ENCODE measurements around the gene TNFRSF1B. TPM values are rescaled to one million over a fixed set of nuclear protein-coding genes. Genes with fewer than 3 reads are reported as not detected.
A peak's percentile ranks its signal among the peaks of the same experiment; 100 is the strongest.

Gene TNFRSF1B
- total RNA-seq, 6 experiments from 2014 or later: 0.14 to 0.66 (median 0.33) TPM

GRCh38 chr1:12161662-12162458, 4.9 kb upstream of the TNFRSF1B start:
- no peak for TF ChIP-seq CTCF (IDR thresholded peaks at IDR 0.05)
- no peaks in the 10 kb centered on the region for H3K36me3 Mint-ChIP-seq (ENCODE audit: low read depth)
- peak overlapping the region; percentile 81 for H3K27ac Mint-ChIP-seq
- peak; percentile 82 for DNase-seq
- peaks cover 25% of the 10 kb centered on the region for H3K4me1 Mint-ChIP-seq (ENCODE audit: low read depth)
- no peak overlapping the region for H3K4me3 Mint-ChIP-seq
- no peaks in the 10 kb centered on the region for H3K9me3 Mint-ChIP-seq
- peaks cover 16% of the 10 kb centered on the region for H3K27me3 Mint-ChIP-seq (ENCODE audit: insufficient read depth)

GRCh38 chr1:12162459-12163137, 4.2 kb upstream of the TNFRSF1B start:
- Mint-ChIP-seq H3K27ac (no peak overlapping the region), H3K27me3 (ENCODE audit: insufficient read depth) (peaks cover 18% of the 10 kb centered on the region), H3K4me3 (no peak overlapping the region), H3K36me3 (ENCODE audit: low read depth) (no peaks in the 10 kb centered on the region), H3K9me3 (no peaks in the 10 kb centered on the region), H3K4me1 (ENCODE audit: low read depth) (peaks cover 25% of the 10 kb centered on the region)
- no peak for DNase-seq
- TF ChIP-seq CTCF (IDR thresholded peaks at IDR 0.05): no peak

GRCh38 chr1:12163210-12163609, 3.6 kb upstream of the TNFRSF1B start:
- DNase-seq: no peak
- Mint-ChIP-seq H3K27ac (no peak overlapping the region), H3K36me3 (ENCODE audit: low read depth) (no peaks in the 10 kb centered on the region), H3K9me3 (no peaks in the 10 kb centered on the region), H3K27me3 (ENCODE audit: insufficient read depth) (peaks cover 22% of the 10 kb centered on the region), H3K4me3 (no peak overlapping the region), H3K4me1 (ENCODE audit: low read depth) (peaks cover 27% of the 10 kb centered on the region)
- no peak for TF ChIP-seq CTCF (IDR thresholded peaks at IDR 0.05)

GRCh38 chr1:12164210-12164609, 2.6 kb upstream of the TNFRSF1B start:
- Mint-ChIP-seq H3K27ac (no peak overlapping the region), H3K36me3 (ENCODE audit: low read depth) (no peaks in the 10 kb centered on the region), H3K4me1 (ENCODE audit: low read depth) (peaks cover 27% of the 10 kb centered on the region), H3K9me3 (no peaks in the 10 kb centered on the region), H3K27me3 (ENCODE audit: insufficient read depth) (peaks cover 25% of the 10 kb centered on the region), H3K4me3 (no peak overlapping the region)
- no peak for DNase-seq
- TF ChIP-seq CTCF (IDR thresholded peaks at IDR 0.05): no peak

- Mint-ChIP-seq H3K4me1 (ENCODE audit: low read depth) (peaks cover 27% of the 10 kb centered on the region), H3K27me3 (ENCODE audit: insufficient read depth) (peaks cover 32% of the 10 kb centered on the region), H3K4me3 (no peak overlapping the region), H3K36me3 (ENCODE audit: low read depth) (no peaks in the 10 kb centered on the region), H3K9me3 (no peaks in the 10 kb centered on the region), H3K27ac (no peak overlapping the region)
- TF ChIP-seq CTCF (IDR thresholded peaks at IDR 0.05): no peak
- no peak for DNase-seq
Measured at GRCh38 chr1:12165342-12165741, 1.4 kb upstream of the TNFRSF1B start.

Data from HFFc6 (cell line).